ENCODE data around the gene CSF3.

The CSF3 gene

DNA sequence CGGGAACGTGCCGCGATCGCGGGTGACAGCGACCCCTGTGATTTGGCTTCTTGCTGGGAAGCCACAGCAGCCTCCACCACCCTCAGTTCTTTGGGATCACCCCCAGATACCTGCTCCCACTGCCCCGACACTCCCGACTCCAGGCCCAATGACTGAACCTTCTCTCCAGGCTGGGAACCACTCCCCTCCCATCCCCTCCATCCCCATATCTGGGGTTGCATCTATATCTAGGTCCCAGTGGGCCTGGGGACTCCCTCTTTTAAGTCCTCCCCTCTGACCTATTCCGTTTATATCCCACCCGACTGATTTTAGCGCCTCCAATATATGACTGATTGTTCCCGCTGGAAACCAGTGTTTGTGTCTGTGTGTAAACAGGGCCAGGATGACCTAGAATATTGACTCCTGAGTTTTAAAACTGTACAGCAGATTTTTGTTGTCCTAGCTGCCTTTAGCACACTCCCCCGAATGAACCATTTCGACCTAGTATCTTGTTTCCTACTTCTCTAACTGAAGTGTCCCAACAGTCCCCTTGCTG, 34.0 kb upstream of the CSF3 start:
- H3K4me3 ChIP-seq (ENCODE audit: low read depth, low read length) = peak overlapping the region; percentile 84
- TF ChIP-seq, protein P1, sequence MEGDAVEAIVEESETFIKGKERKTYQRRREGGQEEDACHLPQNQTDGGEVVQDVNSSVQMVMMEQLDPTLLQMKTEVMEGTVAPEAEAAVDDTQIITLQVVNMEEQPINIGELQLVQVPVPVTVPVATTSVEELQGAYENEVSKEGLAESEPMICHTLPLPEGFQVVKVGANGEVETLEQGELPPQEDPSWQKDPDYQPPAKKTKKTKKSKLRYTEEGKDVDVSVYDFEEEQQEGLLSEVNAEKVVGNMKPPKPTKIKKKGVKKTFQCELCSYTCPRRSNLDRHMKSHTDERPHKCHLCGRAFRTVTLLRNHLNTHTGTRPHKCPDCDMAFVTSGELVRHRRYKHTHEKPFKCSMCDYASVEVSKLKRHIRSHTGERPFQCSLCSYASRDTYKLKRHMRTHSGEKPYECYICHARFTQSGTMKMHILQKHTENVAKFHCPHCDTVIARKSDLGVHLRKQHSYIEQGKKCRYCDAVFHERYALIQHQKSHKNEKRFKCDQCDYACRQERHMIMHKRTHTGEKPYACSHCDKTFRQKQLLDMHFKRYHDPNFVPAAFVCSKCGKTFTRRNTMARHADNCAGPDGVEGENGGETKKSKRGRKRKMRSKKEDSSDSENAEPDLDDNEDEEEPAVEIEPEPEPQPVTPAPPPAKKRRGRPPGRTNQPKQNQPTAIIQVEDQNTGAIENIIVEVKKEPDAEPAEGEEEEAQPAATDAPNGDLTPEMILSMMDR (IDR thresholded peaks at IDR 0.05; ENCODE audit: low read depth, low read length) = no peak

DNA sequence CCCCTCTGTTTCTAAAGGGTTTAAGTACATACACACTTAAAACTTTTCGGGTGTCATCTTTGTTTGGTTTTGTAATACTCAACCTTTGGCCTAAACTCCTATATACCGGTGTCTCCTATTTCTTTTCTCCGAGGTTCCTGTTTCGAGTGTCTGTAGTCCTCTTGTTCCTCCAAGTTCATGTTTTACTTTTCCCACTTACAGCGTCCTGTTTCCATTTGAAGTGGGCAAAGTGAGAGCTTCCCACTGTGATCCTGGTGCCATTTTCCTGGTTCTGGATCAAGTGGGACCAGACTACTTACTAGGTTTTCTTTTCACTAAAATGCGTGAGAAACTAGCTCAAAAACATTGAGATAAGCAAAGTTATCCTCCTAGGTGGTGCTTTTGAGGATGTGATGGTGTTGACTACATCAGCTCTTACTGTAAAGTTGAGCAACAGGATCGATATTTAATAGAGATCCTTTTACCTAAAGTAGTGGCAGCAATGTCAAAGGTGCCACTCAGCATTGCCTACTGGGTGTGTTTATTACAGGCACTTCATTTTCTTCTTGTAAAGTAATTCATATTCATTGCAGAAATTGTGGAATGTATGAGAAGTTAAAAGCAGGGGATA, 33.4 kb upstream of the CSF3 start:
- H3K4me3 ChIP-seq (ENCODE audit: low read depth, low read length) = peak overlapping the region; percentile 84
- TF ChIP-seq, protein P1 (IDR thresholded peaks at IDR 0.05; ENCODE audit: low read depth, low read length) = no peak

DNA sequence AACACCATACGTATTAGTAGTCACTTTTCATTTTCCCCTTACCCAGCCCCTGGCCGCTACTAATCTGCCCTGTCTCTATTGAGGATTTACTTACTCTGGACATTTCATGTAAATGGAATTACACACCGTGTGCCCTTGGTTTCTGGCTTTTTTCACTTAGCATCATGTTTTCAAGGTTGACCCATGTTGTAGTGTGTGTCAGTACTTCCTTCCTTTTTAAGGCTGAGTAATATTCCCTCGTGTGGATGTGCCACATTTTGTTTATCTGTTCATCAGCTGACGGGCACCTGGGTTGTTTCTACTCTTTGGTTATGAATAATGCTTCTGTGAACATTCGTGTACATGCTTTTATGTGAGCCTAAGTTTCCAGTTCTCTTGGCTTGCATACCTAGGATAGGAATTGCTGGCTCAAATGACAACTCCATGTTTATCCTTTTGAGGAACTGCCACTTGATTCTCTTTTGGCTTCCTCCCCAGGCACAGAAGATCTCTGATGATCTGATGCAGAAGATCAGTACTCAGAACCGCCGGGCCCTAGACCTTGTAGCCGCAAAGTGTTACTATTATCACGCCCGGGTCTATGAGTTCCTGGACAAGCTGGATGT, 26.9 kb upstream of the CSF3 start:
- TF ChIP-seq, protein P1 (IDR thresholded peaks at IDR 0.05; ENCODE audit: low read depth, low read length) = no peak
- no peak overlapping the region for H3K4me3 ChIP-seq (ENCODE audit: low read depth, low read length)

DNA sequence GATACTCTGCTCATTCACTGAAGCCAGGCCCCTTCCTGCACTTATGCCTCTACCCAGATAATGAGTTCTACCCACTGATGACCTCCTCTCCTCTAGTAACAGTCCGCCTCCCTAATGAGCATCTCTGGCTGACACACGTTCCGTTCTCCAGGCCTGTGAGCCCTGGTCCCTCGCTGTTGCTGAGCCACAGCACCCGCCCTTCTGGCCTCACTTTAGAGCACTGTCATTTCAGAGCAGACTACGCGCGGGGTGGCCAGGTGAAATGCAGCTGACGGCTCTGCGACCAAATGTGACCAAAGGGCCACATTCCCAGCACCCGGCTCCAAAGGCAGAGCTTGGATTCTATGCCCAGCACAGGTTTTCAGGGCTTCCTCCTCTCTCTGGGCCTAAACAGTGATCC, 20.8 kb upstream of the CSF3 start:
- TF ChIP-seq, protein P1 (IDR thresholded peaks at IDR 0.05; ENCODE audit: low read depth, low read length) = no peak
- no peak overlapping the region for H3K4me3 ChIP-seq (ENCODE audit: low read depth, low read length)

DNA sequence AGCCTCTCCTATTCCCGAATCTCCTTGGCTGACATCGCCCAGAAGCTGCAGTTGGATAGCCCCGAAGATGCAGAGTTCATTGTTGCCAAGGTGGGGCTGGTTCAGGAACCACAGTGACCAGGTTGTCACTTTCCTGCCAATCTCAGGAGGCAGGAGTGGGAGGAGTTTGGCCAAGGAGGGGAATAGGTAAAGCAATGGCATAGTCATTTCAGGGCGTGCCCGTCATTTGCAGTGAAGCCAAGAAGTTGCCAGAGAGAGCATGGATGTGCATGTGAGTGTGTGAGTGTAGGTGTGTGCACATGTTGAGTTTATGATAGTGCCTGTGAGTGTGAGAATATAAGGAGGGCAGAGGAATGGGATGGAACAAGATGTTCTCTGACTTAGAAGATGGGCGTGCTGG, 19.8 kb upstream of the CSF3 start:
- H3K4me3 ChIP-seq (ENCODE audit: low read depth, low read length) = no peak overlapping the region
- TF ChIP-seq, protein P1 (IDR thresholded peaks at IDR 0.05; ENCODE audit: low read depth, low read length) = no peak

DNA sequence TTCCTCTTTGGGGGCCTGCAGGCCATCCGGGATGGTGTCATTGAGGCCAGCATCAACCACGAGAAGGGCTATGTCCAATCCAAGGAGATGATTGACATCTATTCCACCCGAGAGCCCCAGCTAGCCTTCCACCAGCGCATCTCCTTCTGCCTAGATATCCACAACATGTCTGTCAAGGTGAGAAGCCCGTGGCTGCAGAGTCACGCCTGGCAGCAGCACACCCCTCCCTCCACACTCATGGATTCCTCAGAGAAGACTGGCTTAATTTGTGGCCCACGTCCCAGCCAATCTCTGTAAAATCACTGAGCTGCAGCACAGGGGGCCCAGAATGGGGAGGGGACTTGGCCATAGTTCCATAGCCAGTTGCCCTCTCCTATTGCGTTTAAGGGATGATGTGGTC, 19.1 kb upstream of the CSF3 start:
- TF ChIP-seq, protein P1 (IDR thresholded peaks at IDR 0.05; ENCODE audit: low read depth, low read length) = no peak

DNA sequence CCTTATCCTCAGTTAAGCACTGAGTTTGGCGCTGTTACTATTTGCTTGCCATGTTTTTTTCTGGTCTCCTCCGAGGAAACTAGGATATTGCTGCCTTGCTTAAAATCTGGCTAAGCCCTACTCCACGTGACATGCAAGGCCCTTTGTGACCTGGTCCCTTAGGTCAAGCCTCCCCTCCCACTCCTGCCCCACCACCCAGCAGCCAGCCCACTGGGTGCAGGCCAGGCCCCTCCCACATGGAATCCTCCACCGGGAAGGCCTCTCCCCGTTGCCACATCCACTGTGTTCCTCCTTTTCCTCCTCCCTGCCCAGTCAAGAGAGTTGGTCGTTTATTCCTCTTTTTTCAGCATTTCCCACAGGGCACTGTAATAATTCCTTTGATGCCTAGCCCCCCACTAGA, 18.4 kb upstream of the CSF3 start:
- no peak overlapping the region for H3K4me3 ChIP-seq (ENCODE audit: low read depth, low read length)
- TF ChIP-seq, protein P1 (IDR thresholded peaks at IDR 0.05; ENCODE audit: low read depth, low read length) = no peak

More for the DNA sequence above, 19.1 kb upstream of the CSF3 start:
- no peak overlapping the region for H3K4me3 ChIP-seq (ENCODE audit: low read depth, low read length)
